Thymus (tissue), 11 donors: Measurements from ENCODE around the gene CPNE6. TPM values are rescaled to one million over a fixed set of nuclear protein-coding genes. Genes with fewer than 3 reads are reported as not detected.
A peak's percentile ranks its signal among the peaks of the same experiment; 100 is the strongest.

Source experiments
- DNase-seq, 9 donors: peaks; one replicate each; pipeline ENCODE4 v3.0.0-alpha.2; 2013; ENCODE audit warnings: low spot score in 9 of 9, low read depth in 6 of 9, missing footprints in 1 of 9
- H3K27ac ChIP-seq, 2 donors: one replicate each; pipeline ENCODE4 v1.5.1; 2013; ENCODE audit warnings: control low read depth in 1 of 2, low read depth in 1 of 2, low read length in 1 of 2, mild to moderate bottlenecking in 1 of 2, moderate library complexity in 1 of 2
- H3K27me3 ChIP-seq, 2 donors: one replicate each; pipeline ENCODE4 v1.5.1; 2013; ENCODE audit warnings: low read length in 1 of 2; ENCODE audit not compliant: control insufficient read depth in 2 of 2, insufficient read depth in 1 of 2
- H3K36me3 ChIP-seq, 2 donors: one replicate each; pipeline ENCODE4 v1.5.1; 2013; ENCODE audit warnings: low read length in 1 of 2, mild to moderate bottlenecking in 1 of 2, moderate library complexity in 1 of 2; ENCODE audit not compliant: control insufficient read depth in 2 of 2, insufficient read depth in 2 of 2
- H3K4me1 ChIP-seq, 2 donors: one replicate each; pipeline ENCODE4 v1.5.1; 2013; ENCODE audit warnings: low read length in 2 of 2; ENCODE audit not compliant: control insufficient read depth in 2 of 2, insufficient read depth in 2 of 2
- H3K4me3 ChIP-seq, 2 donors: one replicate each; pipeline ENCODE4 v1.5.1; 2013; ENCODE audit warnings: low read length in 2 of 2, control low read depth in 1 of 2, mild to moderate bottlenecking in 1 of 2
- H3K9me3 ChIP-seq, 2 donors: one replicate each; pipeline ENCODE4 v1.5.1; 2013; ENCODE audit warnings: low read length in 1 of 2, mild to moderate bottlenecking in 1 of 2; ENCODE audit not compliant: control insufficient read depth in 2 of 2, insufficient read depth in 1 of 2
- WGBS: extraction: QIAGEN DNeasy Blood & Tissue Kit; methylation state at CpG from one replicate; pipeline ENCODE4 v1.1.7; 2013; 5-methylcytosine and 5-hydroxymethylcytosine counted together
- polyA plus RNA-seq: library from polyadenylated mRNA; stranded (reverse); fragments of 200-250 nt; gene quantifications from one replicate; pipeline ENCODE4 v1.2.3, GENCODE V29; 2013
- total RNA-seq: library from RNA; stranded (reverse); fragments of 120-200 nt; gene quantifications from one replicate; pipeline ENCODE4 v1.2.4, GENCODE V29; 2013
- donor health status: healthy.

CPNE6 gene
- total and polyA plus RNA-seq, 2 donors, result 0.05 to 0.34 TPM

- no peak for DNase-seq
- Histone ChIP-seq H3K4me3 (peak overlapping the region; percentile 48 to 58), H3K27me3 (peaks cover 3 to 33% of the 10 kb centered on the region in 2 donors), H3K27ac (no peak overlapping the region), H3K9me3 (peaks cover 0 to 3% of the 10 kb centered on the region in 2 donors), H3K4me1 (peaks cover 3 to 15% of the 10 kb centered on the region in 2 donors), H3K36me3 (no peaks in the 10 kb centered on the region)
- 74% methylated on average over 20 of the region's 20 CpGs for WGBS
These were observed 18.5 kb upstream of the CPNE6 start for GRCh38 chr14:24052656-24053547.

- Histone ChIP-seq H3K9me3 (peaks cover 0 to 3% of the 10 kb centered on the region in 2 donors), H3K27me3 (peaks cover 3 to 33% of the 10 kb centered on the region in 2 donors), H3K27ac (no peak overlapping the region), H3K4me1 (peaks cover 3 to 21% of the 10 kb centered on the region in 2 donors), H3K4me3 (no peak overlapping the region), H3K36me3 (no peaks in the 10 kb centered on the region)
- 96% methylated on average over 10 of the region's 10 CpGs for WGBS
- no peak for DNase-seq
These were observed 17.6 kb upstream of the CPNE6 start for GRCh38 chr14:24053548-24054323.

- WGBS, result 98% methylated on average over 6 of the region's 6 CpGs
- DNase-seq, result no peak
- peaks cover 3 to 33% of the 10 kb centered on the region in 2 donors for H3K27me3 ChIP-seq
- H3K36me3 ChIP-seq, result no peaks in the 10 kb centered on the region
- no peak overlapping the region for H3K4me3 ChIP-seq
- H3K9me3 ChIP-seq, result peaks cover 0 to 3% of the 10 kb centered on the region in 2 donors
- peaks cover 3 to 21% of the 10 kb centered on the region in 2 donors for H3K4me1 ChIP-seq
- no peak overlapping the region for H3K27ac ChIP-seq
These were observed 17.1 kb upstream of the CPNE6 start for GRCh38 chr14:24054324-24054641.

GRCh38 chr14:24054646-24055045 lies 16.7 kb upstream of the CPNE6 start:
- no peak overlapping the region for H3K4me3 ChIP-seq
- no peak overlapping the region for H3K27ac ChIP-seq
- peaks cover 3 to 33% of the 10 kb centered on the region in 2 donors for H3K27me3 ChIP-seq
- no peak for DNase-seq
- WGBS, result over 99% methylated on average over 9 of the region's 9 CpGs
- H3K9me3 ChIP-seq, result peaks cover 0 to 3% of the 10 kb centered on the region in 2 donors
- peaks cover 3 to 21% of the 10 kb centered on the region in 2 donors for H3K4me1 ChIP-seq
- H3K36me3 ChIP-seq, result no peaks in the 10 kb centered on the region

GRCh38 chr14:24055971-24056799 lies 15.2 kb upstream of the CPNE6 start:
- Histone ChIP-seq H3K4me1 (peaks cover 3 to 20% of the 10 kb centered on the region in 2 donors), H3K4me3 (no peak overlapping the region), H3K36me3 (no peaks in the 10 kb centered on the region), H3K27ac (no peak overlapping the region), H3K9me3 (peaks cover 0 to 3% of the 10 kb centered on the region in 2 donors), H3K27me3 (peaks cover 3 to 30% of the 10 kb centered on the region in 2 donors)
- no peak for DNase-seq
- 94% methylated on average over 10 of the region's 10 CpGs for WGBS

- no peak overlapping the region for H3K4me3 ChIP-seq
- no peak for DNase-seq
- H3K27ac ChIP-seq, result no peak overlapping the region
- peaks cover 3 to 16% of the 10 kb centered on the region in 2 donors for H3K4me1 ChIP-seq
- H3K9me3 ChIP-seq, result peaks cover 0 to 3% of the 10 kb centered on the region in 2 donors
- H3K36me3 ChIP-seq, result no peaks in the 10 kb centered on the region
- H3K27me3 ChIP-seq, result peaks cover 3 to 25% of the 10 kb centered on the region in 2 donors
- 86% methylated on average over 8 of the region's 8 CpGs for WGBS
These were observed 14.6 kb upstream of the CPNE6 start for GRCh38 chr14:24056800-24057184.

GRCh38 chr14:24057271-24057670 lies 14.1 kb upstream of the CPNE6 start:
- peaks cover 3 to 12% of the 10 kb centered on the region in 2 donors for H3K4me1 ChIP-seq
- H3K27ac ChIP-seq, result no peak overlapping the region
- peaks cover 3 to 22% of the 10 kb centered on the region in 2 donors for H3K27me3 ChIP-seq
- H3K9me3 ChIP-seq, result peaks cover 0 to 3% of the 10 kb centered on the region in 2 donors
- no peaks in the 10 kb centered on the region for H3K36me3 ChIP-seq
- no peak overlapping the region for H3K4me3 ChIP-seq
- no peak for DNase-seq
- 96% methylated on average over 2 of the region's 2 CpGs for WGBS

- Histone ChIP-seq H3K4me3 (no peak overlapping the region), H3K36me3 (no peaks in the 10 kb centered on the region), H3K27me3 (peaks cover under 1 to 16% of the 10 kb centered on the region in 2 donors), H3K4me1 (peaks cover 0 to 7% of the 10 kb centered on the region in 2 donors), H3K27ac (no peak overlapping the region), H3K9me3 (peaks cover 0 to 3% of the 10 kb centered on the region in 2 donors)
- 89% methylated on average over 14 of the region's 14 CpGs for WGBS
- DNase-seq, result no peak
These were observed 13.5 kb upstream of the CPNE6 start for GRCh38 chr14:24057867-24058259.
